ENCODE results near the gene DUS1L.

- no peak for TF ChIP-seq POLR2A (IDR thresholded peaks at IDR 0.05)
- TF ChIP-seq, protein P1, sequence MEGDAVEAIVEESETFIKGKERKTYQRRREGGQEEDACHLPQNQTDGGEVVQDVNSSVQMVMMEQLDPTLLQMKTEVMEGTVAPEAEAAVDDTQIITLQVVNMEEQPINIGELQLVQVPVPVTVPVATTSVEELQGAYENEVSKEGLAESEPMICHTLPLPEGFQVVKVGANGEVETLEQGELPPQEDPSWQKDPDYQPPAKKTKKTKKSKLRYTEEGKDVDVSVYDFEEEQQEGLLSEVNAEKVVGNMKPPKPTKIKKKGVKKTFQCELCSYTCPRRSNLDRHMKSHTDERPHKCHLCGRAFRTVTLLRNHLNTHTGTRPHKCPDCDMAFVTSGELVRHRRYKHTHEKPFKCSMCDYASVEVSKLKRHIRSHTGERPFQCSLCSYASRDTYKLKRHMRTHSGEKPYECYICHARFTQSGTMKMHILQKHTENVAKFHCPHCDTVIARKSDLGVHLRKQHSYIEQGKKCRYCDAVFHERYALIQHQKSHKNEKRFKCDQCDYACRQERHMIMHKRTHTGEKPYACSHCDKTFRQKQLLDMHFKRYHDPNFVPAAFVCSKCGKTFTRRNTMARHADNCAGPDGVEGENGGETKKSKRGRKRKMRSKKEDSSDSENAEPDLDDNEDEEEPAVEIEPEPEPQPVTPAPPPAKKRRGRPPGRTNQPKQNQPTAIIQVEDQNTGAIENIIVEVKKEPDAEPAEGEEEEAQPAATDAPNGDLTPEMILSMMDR (IDR thresholded peaks at IDR 0.05), result no peak
Observed at GRCh38 chr17:82031885-82032627, 33.5 kb downstream of the DUS1L start.
